ENCODE results near the gene QSOX2. TPM values are rescaled to one million over a fixed set of nuclear protein-coding genes. Genes with fewer than 3 reads are reported as not detected.

QSOX2 gene
- total RNA-seq, 1 donor, result 7.1 TPM

- H3K4me3 ChIP-seq (ENCODE audit: low read depth, low read length), result no peak overlapping the region
- TF ChIP-seq CTCF (IDR thresholded peaks at IDR 0.05; ENCODE audit: insufficient read depth, low read length), result no peak
- DNase-seq (ENCODE audit: low read depth), result no peak
These were observed 42.9 kb downstream of the QSOX2 start for GRCh38 chr9:136202454-136203407.

GRCh38 chr9:136201609-136202453 is 43.8 kb downstream of the QSOX2 start:
- DNase-seq (ENCODE audit: low read depth), result no peak
- no peak overlapping the region for H3K4me3 ChIP-seq (ENCODE audit: low read depth, low read length)
- no peak for TF ChIP-seq CTCF (IDR thresholded peaks at IDR 0.05; ENCODE audit: insufficient read depth, low read length)

GRCh38 chr9:136201174-136201573 is 44.4 kb downstream of the QSOX2 start:
- H3K4me3 ChIP-seq (ENCODE audit: low read depth, low read length), result no peak overlapping the region
- TF ChIP-seq CTCF (IDR thresholded peaks at IDR 0.05; ENCODE audit: insufficient read depth, low read length), result no peak

GRCh38 chr9:136200424-136200823 is 45.2 kb downstream of the QSOX2 start:
- no peak for TF ChIP-seq CTCF (IDR thresholded peaks at IDR 0.05; ENCODE audit: insufficient read depth, low read length)
- no peak for DNase-seq (ENCODE audit: low read depth)
- H3K4me3 ChIP-seq (ENCODE audit: low read depth, low read length), result no peak overlapping the region

More at GRCh38 chr9:136201174-136201573, 44.4 kb downstream of the QSOX2 start:
- no peak for DNase-seq (ENCODE audit: low read depth)

- no peak for DNase-seq (ENCODE audit: low read depth)
- TF ChIP-seq CTCF (IDR thresholded peaks at IDR 0.05; ENCODE audit: insufficient read depth, low read length), result no peak
- no peak overlapping the region for H3K4me3 ChIP-seq (ENCODE audit: low read depth, low read length)
These were observed 46.0 kb downstream of the QSOX2 start for GRCh38 chr9:136199391-136200288.

GRCh38 chr9:136198605-136199083 is 47.0 kb downstream of the QSOX2 start:
- TF ChIP-seq CTCF (IDR thresholded peaks at IDR 0.05; ENCODE audit: insufficient read depth, low read length), result no peak
- no peak overlapping the region for H3K4me3 ChIP-seq (ENCODE audit: low read depth, low read length)
- DNase-seq (ENCODE audit: low read depth), result no peak
